Ovary (tissue), 3 donors: Measurements from ENCODE around the gene PSMB1.

Experiments used
- EP300 ChIP-seq: sonication (generic); formaldehyde crosslinking; IDR thresholded peaks from one replicate; pipeline ENCODE4 v1.6.1; 2017; ENCODE audit warnings: antibody characterized with exemption
- TF ChIP-seq, protein P1 (sequence below), 3 donors: fragments of 450-650 bp in 2 of 3; fragments of 200-600 bp in 1 of 3; IDR thresholded peaks; one replicate each; pipeline versions ENCODE4 v1.5.1 to v1.8.0; 2016 to 2022; ENCODE audit warnings: antibody characterized with exemption in 3 of 3, mild to moderate bottlenecking in 1 of 3
- donor health status: DM: no; HTN: no; CAD: no.

- TF ChIP-seq EP300, result no peak
- TF ChIP-seq, protein P1, sequence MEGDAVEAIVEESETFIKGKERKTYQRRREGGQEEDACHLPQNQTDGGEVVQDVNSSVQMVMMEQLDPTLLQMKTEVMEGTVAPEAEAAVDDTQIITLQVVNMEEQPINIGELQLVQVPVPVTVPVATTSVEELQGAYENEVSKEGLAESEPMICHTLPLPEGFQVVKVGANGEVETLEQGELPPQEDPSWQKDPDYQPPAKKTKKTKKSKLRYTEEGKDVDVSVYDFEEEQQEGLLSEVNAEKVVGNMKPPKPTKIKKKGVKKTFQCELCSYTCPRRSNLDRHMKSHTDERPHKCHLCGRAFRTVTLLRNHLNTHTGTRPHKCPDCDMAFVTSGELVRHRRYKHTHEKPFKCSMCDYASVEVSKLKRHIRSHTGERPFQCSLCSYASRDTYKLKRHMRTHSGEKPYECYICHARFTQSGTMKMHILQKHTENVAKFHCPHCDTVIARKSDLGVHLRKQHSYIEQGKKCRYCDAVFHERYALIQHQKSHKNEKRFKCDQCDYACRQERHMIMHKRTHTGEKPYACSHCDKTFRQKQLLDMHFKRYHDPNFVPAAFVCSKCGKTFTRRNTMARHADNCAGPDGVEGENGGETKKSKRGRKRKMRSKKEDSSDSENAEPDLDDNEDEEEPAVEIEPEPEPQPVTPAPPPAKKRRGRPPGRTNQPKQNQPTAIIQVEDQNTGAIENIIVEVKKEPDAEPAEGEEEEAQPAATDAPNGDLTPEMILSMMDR (IDR thresholded peaks at IDR 0.05), result no peak
Observed at GRCh38 chr6:170522565-170523183, 30.4 kb downstream of the PSMB1 start.
